NCI-H226 (cell line): ENCODE data around the gene KCNC2.

Experiments
- DNase-seq: peaks from one replicate; pipeline ENCODE4 v3.0.0-alpha.2; 2015

Gene KCNC2

GRCh38 chr12:75047885-75048525 is 161.6 kb downstream of the KCNC2 start:
- DNase-seq = no peak

- no peak for DNase-seq
These were observed 167.5 kb downstream of the KCNC2 start for GRCh38 chr12:75042125-75042524.

GRCh38 chr12:75041472-75041871 is 168.2 kb downstream of the KCNC2 start:
- DNase-seq = no peak

GRCh38 chr12:75020068-75020557 is 189.5 kb downstream of the KCNC2 start:
- DNase-seq = peak; percentile 3

- peak; percentile 85 for DNase-seq
These were observed 198.5 kb downstream of the KCNC2 start for GRCh38 chr12:75011120-75011519.

- no peak for DNase-seq
These were observed 202.5 kb downstream of the KCNC2 start for GRCh38 chr12:75007133-75007532.

- no peak for DNase-seq
These were observed 209.5 kb downstream of the KCNC2 start for GRCh38 chr12:75000120-75000519.

- DNase-seq = no peak
These were observed 210.2 kb downstream of the KCNC2 start for GRCh38 chr12:74999474-74999873.
